Measurements from ENCODE around the gene NR5A1. TPM values are rescaled to one million over a fixed set of nuclear protein-coding genes. Genes with fewer than 3 reads are reported as not detected.

Gene NR5A1
- total RNA-seq, 1 donor from 2014 or later = not detected

DNA sequence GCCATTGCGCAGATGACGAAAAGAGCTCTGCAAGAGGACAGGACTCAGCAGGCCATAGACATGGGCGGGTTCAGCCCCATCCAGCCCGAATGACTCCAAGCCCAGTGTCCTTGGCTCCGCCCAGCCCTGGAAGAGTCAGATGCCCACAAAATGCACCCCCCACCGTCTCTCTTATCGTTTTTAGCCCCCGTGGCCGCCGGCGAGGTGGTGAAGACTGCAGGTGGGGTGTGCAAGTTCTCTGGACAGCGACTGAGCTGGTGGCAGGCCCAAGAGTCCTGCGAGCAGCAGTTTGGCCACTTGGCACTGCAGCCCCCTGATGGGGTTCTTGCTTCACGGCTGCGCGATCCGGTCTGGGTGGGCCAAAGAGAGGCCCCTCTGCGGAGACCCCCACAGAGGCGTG is 54.9 kb downstream of the NR5A1 start:
- H3K36me3 ChIP-seq (ENCODE audit: control insufficient read depth, insufficient read depth, low read length) = no peaks in the 10 kb centered on the region
- DNase-seq (ENCODE audit: low read depth) (no peak), FAIRE-seq (no peak)
- H3K4me3 ChIP-seq (ENCODE audit: low read depth, low read length) = no peak overlapping the region
- TF ChIP-seq, protein P1, sequence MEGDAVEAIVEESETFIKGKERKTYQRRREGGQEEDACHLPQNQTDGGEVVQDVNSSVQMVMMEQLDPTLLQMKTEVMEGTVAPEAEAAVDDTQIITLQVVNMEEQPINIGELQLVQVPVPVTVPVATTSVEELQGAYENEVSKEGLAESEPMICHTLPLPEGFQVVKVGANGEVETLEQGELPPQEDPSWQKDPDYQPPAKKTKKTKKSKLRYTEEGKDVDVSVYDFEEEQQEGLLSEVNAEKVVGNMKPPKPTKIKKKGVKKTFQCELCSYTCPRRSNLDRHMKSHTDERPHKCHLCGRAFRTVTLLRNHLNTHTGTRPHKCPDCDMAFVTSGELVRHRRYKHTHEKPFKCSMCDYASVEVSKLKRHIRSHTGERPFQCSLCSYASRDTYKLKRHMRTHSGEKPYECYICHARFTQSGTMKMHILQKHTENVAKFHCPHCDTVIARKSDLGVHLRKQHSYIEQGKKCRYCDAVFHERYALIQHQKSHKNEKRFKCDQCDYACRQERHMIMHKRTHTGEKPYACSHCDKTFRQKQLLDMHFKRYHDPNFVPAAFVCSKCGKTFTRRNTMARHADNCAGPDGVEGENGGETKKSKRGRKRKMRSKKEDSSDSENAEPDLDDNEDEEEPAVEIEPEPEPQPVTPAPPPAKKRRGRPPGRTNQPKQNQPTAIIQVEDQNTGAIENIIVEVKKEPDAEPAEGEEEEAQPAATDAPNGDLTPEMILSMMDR (IDR thresholded peaks at IDR 0.05; ENCODE audit: insufficient read depth, low read length, severe bottlenecking) = no peak
- no peaks in the 10 kb centered on the region for H3K27me3 ChIP-seq (ENCODE audit: control insufficient read depth, insufficient read depth, low read length)

- FAIRE-seq (no peak), DNase-seq (ENCODE audit: low read depth) (no peak)
- H3K27me3 ChIP-seq (ENCODE audit: control insufficient read depth, insufficient read depth, low read length) = no peaks in the 10 kb centered on the region
- H3K4me3 ChIP-seq (ENCODE audit: low read depth, low read length) = no peak overlapping the region
- H3K36me3 ChIP-seq (ENCODE audit: control insufficient read depth, insufficient read depth, low read length) = no peaks in the 10 kb centered on the region
- TF ChIP-seq, protein P1 (IDR thresholded peaks at IDR 0.05; ENCODE audit: insufficient read depth, low read length, severe bottlenecking) = no peak
Observed at GRCh38 chr9:124450931-124451661, 56.1 kb downstream of the NR5A1 start.

DNA sequence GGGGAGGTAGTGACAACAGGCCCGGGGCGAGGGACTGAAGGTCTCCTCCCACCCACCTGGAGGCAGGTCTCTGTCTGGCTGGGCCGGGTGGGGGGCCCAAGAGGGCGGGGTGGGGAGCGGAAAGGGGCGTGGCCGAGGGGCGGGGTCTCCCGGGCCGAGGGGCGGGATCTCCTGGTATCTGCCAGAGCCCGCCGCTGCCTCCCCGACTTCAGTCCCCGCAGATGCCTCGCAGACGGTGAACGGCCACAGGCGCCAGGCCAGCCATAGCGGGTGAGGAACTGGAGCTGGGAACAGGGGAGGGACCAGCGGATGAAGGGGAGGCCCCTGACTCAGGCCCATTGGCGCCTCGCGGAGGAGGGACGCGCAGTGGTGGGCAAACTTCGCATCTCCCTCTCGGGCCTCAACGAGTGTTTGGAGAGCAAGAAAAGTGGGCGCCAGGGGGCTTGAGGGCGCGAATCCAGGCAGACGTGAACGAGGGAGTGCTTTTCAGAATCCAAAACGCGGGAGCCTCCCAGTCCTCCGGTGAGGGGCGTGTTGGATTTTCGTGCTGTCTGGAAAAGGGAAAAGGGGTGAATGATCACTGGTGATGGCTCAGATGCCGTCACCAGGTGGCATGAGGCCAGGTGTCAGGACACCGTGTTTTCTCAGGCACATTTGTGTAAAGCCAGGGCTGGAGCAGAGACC is 56.8 kb downstream of the NR5A1 start, which contains the start of gene ADGRD2:
Gene ADGRD2 (plus strand): TSS at position 211 of the 684 bp plus-strand sequence. CDS start 1,216 bp downstream, outside the sequence.
- Histone ChIP-seq H3K27me3 (ENCODE audit: control insufficient read depth, insufficient read depth, low read length) (no peaks in the 10 kb centered on the region), H3K36me3 (ENCODE audit: control insufficient read depth, insufficient read depth, low read length) (no peaks in the 10 kb centered on the region), H3K4me3 (ENCODE audit: low read depth, low read length) (peak within 1 kb of the TSS; percentile 17)
- FAIRE-seq (no peak), DNase-seq (ENCODE audit: low read depth) (peak; percentile 43)
- TF ChIP-seq, protein P1 (IDR thresholded peaks at IDR 0.05; ENCODE audit: insufficient read depth, low read length, severe bottlenecking) = no peak

- Histone ChIP-seq H3K36me3 (ENCODE audit: control insufficient read depth, insufficient read depth, low read length) (no peaks in the 10 kb centered on the region), H3K27me3 (ENCODE audit: control insufficient read depth, insufficient read depth, low read length) (no peaks in the 10 kb centered on the region), H3K4me3 (ENCODE audit: low read depth, low read length) (no peak overlapping the region)
- TF ChIP-seq, protein P1 (IDR thresholded peaks at IDR 0.05; ENCODE audit: insufficient read depth, low read length, severe bottlenecking) = no peak
- peak; percentile 82 for FAIRE-seq
- DNase-seq (ENCODE audit: low read depth) = peak; percentile 76
Observed at GRCh38 chr9:124449381-124450151, 57.6 kb downstream of the NR5A1 start.

DNA sequence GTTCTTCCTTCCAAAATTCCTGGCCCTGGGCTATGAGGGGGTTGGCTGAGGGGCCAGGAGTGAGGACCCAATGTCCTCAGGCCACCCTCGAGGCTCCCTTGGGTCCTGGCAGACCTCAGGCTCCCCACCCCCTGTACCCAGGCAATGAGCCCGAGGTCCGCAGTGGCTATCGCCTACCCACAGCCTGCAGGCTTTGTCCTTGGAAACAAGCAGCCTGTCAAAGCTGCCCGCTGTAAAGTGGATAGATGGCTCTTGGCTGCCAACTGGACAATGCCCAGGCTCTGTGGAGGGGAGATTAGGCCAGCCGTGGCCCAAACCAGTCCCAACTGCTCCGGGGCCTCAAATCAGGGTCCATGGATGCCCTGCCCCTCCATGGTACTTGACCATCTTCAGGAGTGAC is 59.2 kb downstream of the NR5A1 start:
- DNase-seq (ENCODE audit: low read depth) (no peak), FAIRE-seq (no peak)
- Histone ChIP-seq H3K27me3 (ENCODE audit: control insufficient read depth, insufficient read depth, low read length) (no peaks in the 10 kb centered on the region), H3K36me3 (ENCODE audit: control insufficient read depth, insufficient read depth, low read length) (no peaks in the 10 kb centered on the region), H3K4me3 (ENCODE audit: low read depth, low read length) (no peak overlapping the region)
- TF ChIP-seq, protein P1 (IDR thresholded peaks at IDR 0.05; ENCODE audit: insufficient read depth, low read length, severe bottlenecking) = no peak
